NB4 (cell line): Measurements from ENCODE around the gene AK8.

Experiments used
- CTCF ChIP-seq: IDR thresholded peaks from one replicate; pipeline ENCODE4 v1.5.1; 2012; ENCODE audit warnings: low read depth, low read length
- MAX ChIP-seq: IDR thresholded peaks from 2 replicates; pipeline ENCODE4 v1.6.1; 2011; ENCODE audit warnings: low read depth, low read length
- POLR2A ChIP-seq: IDR thresholded peaks from 2 replicates; pipeline ENCODE4 v1.6.1; 2011; ENCODE audit warnings: mild to moderate bottlenecking; ENCODE audit not compliant: insufficient read length; ENCODE audit errors: extremely low read depth

- TF ChIP-seq CTCF (no peak), POLR2A (no peak), MAX (no peak)
Observed at GRCh38 chr9:132809677-132810271, 68.3 kb downstream of the AK8 start.
